ENCODE data around the gene STXBP1.
"Not testable (repeated sequence)": the region's sequence is repeated elsewhere in the genome, so short reads cannot be mapped to it uniquely, and the experiment has no call there.

STXBP1 gene

DNA sequence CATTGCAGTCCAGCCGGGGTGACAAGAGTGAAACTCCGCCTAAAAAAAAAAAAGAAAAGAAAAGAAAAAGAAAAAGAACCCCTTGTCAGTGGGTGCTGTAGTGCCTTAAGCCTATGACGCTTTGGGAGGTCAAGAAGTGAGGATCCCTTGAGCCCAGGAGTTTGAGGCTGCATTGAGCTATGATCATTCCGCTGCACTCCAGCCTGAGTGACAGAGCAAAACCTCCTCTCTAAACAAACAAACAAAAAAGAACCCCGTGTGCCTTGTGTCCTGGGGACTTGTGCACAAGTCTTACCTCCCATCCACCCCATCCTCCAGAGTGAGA, 33.5 kb upstream of the STXBP1 start:
- no peak for DNase-seq

DNA sequence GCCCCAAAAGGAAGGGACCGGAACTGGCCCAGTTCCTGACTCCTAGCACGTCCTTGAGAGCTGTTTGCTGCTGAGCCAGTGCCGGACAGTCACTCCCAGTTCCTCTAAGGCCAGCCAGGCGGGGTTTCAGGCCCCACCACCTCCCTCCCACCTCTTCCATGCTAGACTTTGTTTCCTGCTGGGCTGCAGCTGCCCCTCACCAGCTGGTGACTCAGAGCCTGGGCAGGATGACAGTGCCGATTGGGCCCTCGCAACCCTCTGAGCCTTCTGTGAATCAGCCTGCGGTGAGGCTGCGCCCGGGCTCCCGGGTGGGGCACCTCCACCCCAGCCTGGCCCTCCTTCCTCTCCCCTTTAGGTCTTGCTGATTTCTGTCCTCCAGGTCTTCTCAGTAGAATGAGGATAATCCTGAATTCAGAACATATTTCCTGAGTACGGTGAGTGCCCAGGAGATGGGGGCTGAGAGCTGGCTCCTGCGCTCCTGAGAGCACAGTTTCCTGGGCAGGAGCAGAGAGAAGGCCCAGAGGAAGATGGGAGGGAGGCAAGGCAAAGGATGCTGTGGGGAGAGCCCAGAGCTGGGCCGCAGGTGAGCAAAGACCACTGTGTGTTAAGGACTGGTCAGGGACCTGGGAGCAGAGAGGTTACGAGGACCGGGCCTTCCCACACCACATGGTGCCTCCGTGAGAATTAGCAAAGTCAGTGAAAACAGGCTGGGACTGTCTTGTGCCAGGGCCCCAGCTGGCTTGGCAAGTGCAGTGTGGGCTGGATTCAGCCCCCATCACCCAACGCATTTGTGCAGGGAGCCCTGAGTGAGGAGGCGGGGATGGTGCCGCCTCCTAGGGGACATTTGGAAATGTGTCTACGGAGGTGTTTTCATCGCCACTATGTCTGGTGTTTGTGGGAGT, 32.9 kb upstream of the STXBP1 start:
- peak; percentile 30 to 63 (median 48) for DNase-seq

DNA sequence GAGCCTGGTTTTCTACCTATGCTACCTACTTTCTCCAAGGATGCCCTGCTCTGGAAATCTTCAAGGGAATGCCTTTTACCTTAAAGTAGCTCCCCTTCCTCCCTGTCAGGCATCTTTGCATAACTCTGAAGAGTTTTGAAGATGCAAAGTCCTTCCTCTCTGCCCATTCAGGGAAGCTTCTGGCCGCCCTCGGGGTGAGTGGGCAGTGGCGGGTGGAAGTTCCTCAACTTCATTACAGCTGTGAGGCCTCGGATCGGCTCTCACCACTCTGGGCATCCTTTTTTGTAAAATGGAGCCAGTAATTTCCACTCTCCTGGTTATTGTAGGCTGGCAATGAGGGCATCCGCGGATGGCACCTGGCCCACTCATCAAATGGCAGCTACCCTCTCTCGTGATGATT, 31.7 kb upstream of the STXBP1 start:
- no peak for DNase-seq

DNA sequence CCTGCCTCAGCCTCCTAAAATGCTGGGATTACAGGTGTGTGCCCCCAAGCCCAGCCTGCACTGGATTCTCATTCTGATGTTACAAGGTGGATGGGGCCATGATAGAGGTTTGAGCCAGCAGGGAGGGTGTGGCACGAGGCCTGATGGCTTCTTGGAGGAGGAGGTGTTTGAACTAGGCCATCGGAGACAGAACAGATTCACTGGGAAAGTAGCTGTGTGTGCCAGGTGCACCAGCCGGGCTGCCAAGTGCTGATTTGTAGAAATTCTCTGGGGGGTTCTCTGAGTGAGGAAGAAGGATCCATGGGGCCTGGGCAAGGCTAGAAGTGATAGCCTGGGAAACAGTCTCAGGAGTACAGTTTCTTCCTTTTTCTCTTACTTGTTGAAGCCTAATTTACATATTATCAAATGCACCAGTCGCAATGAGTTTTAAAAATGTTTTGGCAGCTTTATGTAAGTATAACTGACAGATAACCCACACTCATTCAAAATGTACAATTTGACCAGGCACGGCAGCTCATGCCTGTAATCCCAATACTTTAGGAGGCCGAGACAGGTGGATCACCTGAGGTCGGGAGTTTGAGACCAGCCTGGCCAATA, 31.1 kb upstream of the STXBP1 start:
- DNase-seq, result no peak

DNA sequence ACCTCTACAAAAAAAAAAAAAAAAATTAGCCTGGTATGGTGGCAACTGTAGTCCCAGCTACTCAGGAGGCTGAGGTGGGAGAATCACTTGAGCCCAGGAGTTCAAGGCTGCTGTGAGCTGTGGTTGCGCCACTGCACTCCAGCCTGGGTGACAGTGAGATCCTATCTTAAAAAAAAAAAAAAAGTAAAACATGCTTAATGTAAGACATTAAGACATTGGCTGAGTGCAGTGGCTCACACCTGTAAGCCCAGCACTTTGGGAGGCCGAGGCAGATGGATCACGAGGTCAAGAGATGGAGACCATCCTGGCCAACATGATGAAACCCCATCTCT, 27.6 kb upstream of the STXBP1 start:
- not testable (repeated sequence) for DNase-seq

DNA sequence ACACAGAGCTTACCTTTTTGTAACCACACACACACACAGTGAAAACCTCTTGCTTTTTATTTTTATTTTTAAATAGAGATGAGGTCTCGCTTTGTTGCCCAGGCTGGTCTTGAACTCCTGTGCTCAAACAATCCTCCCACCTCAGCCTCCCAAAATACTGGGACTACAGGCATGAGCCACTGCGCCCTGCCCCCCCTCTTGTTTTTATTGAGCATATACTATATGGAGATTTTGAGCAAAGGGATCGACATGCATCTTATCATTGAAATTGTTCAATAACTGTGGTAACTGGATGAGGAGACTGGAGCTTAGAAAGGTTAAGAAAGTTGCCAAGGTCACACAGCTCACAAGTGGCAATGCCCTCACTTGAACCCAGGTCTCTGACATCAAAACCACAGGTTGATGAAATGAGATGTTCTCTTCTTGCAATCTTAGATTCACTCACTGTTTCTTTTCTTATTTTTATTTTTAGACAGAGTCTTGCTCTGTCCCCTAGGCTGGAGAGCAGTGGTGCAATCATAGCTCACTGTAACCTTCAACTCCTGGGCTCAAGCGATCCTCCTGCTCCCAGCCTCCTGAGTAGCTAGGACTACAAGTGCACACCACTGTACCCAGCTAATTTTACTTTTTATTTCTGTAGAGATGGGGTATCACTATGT, 26.8 kb upstream of the STXBP1 start:
- no peak for DNase-seq

DNA sequence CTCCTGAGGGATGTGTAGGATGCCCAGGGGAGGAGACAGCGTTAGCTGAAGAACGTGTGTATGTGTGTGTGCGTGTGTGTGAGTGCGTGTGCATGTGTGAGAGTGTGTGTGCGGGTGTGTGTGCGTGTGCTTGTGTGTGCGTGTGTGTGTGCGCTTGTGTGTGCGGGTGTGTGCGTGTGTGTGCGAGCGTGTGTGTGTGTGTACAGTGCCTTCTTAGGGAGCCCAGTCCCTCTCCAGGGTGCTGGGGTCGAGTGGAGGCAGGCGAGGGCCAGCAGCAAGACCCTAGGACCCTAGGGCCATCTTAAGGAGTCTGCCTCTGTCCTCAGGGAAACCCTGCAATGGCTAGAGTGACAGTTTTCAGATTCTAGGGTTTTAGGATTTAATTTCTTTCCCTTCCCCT, 26.0 kb upstream of the STXBP1 start:
- no peak for DNase-seq

DNA sequence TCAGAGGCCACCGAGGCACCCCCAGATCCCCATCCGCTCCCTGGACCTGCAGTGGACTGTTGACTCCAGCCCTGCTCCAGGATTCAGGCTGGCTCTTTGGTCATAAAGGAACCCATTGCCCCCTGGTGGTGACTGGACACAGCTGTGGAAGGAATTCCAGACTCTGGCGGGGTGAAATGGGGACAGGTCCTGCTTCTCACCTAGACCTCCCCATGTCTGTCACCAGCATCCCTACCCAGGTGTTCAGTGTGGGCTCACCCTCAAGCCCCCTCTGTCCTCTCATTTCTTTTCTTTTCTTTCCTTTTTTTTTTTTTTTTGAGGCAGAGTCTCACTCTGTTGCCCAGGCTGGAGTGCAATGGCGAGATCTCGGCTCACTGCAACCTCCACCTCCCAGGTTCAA, 25.5 kb upstream of the STXBP1 start:
- peak; percentile 28 to 35 (median 31) for DNase-seq

DNA sequence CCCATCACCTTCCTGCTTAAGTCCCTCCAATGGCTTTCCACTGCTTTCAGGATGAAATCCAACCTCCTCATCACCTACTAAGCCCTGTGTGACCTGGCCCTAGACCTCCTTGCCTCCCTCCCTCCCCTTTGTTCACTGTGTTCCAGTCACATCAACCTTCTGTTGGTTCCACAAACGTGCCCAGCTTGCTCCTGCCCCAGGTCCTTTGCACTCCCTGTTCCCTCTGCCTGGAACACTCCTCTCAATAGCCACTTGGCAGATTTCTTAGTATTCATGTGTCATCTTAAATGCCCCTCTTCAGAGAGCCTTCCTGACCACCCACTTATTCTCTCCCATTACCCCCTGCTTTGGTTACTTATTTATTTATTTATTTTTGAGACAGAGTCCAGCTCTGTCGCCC, 24.1 kb upstream of the STXBP1 start:
- no peak for DNase-seq

DNA sequence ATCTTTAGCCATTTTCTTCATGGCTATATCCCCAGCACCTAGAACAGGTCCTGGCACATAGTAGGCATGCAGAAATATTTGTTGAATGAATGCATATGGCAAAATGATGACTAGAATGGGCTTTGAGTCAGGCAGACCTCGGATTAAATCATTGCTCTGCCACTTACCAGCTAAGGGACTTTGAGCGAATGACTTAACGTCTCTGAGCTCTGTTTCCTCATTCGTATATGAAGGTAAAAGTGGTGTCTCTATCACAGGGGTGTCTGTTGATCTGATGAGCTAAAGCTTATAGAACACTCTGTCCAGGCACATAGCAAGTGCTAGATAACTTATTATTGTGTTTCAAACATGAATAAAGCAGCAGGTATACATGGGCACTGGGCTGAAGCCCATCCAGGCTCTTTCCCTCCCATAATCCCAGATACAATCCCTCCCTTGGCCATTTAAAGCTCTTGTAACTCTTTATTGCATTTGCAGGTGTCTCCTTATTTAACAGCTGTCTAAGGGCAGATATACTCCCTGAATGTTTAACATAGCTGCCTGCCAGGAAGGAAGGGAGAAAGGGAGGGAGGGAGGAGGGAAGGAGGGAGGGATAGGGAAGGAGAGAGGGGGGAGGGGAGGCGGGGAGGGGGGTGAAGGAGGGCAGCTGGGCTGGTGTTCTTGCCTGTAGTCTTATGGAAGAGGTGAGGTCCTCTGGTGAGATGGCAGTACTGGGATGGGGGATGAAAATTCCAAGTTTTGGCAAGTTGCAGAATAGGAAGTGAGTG, 23.2 kb upstream of the STXBP1 start:
- DNase-seq, result no peak

DNA sequence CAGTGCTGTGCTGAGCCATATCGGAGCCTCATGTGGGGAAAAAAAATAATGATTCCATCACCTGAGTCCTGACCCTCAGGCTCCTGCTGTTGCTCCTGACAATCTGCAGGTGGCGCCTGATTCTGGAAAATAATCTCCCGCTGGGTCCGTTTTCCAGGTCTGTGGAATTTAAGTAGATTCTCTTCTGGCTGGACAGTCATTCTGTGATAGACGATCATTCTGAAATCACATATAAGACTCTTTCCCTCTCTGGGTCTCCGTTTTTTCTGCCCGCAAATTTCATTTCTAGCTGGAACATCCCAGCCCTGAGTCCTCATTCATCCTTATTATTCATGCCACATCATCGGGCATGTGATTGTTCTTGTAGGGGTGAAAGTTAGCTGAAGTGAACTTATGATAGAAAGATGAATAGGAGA, 22.1 kb upstream of the STXBP1 start:
- DNase-seq, result no peak

DNA sequence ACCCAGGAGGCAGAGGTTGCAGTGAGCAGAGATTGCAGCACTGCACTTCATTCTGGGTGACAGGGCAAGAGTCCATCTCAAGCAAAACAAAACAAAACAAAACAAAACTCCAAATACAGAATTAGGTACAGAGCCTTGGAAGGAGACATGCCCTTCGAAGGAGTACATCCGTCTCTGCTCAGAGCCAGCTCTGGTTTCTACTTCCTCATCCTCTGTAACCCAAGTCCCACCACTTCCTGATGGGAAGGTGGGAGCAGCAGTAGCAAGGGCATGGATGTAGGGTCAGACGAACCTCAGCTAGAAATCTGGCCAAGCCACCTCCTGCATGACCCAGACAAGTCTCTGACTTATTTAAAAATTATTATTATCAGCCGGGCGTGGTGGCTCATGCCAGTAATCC, 16.5 kb upstream of the STXBP1 start:
- no peak for DNase-seq

DNA sequence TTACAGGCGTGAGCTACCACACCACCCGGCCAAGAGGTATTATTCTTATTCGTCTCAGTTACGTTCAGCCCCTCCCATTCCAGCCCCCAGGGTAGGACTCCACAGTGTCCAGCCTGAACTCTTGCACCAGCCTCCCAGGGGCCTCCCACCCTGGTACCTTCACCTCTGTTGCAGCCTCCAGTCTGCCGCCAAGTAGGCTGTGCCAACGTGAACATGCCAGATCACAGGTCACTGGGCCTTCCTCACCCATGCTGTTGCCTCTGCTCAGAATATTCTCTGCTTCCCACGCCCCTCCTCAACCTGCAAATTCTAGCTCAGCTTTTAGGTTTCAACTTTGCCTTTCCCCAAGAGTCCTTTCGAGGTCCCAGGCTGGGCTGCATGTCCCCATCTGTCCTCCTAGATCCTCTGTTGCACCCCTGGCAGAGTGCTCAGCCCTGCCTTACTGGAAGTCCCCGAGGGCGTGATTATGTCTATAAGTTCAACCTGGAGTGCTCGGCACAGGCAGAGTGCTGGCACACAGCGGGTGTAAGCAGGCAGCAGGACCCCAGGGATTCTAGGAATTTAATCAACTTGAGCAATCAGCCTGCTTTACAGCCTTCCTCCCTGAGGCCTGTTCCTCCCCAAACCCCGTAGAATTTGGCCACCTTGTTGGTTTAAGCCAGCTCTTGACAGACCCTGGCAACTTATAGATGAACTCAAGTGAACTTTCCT, 13.1 kb upstream of the STXBP1 start:
- no peak for DNase-seq

DNA sequence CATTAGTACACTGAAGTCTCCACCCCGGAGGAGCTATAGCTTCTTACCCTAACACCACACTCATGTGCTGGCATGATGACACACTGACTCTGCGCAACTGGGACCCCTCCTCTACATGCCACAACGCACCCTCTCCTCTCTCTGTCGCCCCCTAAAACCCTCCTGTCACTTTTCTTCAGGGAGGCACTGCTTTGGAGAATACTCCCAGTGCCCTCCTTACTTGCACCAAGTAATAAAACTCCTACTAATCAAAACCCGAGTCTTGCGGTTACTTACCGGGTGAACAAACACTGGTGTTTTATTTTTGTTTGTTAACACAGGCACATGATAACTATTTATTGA, 12.6 kb upstream of the STXBP1 start:
- no peak for DNase-seq

DNA sequence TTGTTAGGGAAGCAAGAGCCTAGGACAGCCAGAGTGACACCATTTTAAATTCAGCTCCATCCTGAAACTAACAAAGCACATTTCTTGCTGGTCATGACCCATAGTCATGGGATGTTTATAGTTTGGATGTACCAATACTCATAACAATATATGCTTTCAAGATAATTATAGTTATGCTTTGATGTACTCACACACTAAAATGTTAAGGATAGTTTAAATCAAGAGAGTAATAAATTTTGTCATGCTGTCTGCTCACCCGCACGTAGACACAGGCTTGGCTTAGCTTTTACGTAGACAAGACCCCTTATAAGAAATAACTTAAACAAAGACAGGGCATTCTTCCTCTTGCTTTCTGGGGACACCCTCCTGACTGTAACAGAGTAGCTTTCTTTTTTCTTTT, 8.9 kb upstream of the STXBP1 start:
- no peak for DNase-seq

DNA sequence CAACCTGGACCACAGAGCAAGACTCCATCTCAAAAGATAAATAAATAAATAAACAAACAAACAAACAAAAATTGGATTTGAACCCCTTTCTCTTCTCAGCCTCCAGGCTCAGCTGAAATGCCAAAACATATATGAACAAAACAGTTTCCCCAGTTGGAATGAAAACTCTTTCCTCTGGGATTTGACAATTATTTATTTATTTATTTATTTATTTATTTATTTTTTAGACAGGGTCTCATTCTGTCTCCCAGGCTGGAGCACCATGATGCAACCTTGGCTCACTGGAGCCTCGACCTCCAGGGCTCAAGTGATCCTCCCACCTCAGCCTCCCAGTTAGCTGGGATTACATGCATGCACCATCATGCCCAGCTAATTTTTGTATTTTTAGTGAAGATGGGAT, 6.0 kb upstream of the STXBP1 start:
- DNase-seq, result no peak

DNA sequence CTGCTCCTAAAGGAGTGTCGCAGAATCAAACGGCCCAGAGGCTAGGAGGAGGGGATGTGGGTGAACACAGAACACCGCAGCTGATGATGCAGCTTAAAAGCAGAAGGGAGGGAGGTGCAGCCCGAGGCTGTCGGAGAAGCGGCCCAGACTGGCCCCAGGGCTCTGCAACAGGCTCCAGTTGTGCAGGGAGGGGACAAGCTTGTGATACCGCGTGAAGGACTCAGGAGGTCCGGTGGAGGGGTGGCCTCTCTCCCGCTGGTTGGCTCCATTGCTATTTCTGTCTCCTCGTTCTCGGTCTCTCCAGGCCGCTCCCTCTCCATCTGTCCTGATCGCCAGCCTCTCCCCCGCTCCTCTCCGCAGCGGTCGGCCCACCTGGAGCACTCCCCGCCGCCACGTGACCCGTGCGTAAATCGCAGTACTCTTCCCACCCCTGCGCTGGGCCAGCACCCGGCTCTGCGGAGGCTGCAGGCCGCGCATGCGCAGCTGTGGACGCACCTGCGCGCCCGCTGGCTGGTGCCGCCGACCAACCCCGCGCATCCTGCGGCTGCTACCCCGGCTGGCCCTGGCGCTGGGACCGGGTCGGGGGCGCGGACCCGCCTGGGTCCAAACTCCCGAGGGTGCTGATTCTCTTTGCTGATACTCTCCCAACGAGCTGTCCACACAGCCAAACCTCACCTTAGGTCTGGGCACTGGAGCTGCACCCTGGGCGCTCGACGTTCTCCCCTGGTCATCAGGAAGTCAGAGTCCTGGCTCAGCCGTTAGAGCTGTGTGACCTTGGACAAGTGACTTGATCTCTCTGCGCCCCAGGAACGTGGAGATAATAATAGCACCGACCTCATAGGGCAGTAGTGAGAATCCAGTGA, 3.7 kb upstream of the STXBP1 start:
- peak; percentile 44 to 55 (median 50) for DNase-seq

DNA sequence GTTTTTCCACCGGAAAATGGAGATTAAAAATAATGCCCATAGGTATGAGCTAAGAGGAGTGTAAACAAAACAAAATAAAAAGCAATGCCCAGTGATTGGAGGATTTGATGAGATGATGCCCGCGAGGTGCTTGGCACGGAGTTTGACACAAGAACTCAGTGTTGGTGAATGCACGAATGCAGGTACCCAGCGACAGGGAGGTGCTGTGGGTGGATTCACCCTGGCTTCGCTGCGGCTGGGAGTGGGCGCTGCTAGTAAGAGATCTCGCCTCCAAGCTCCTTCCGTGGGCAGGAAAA, 526 bp upstream of the STXBP1 start:
- no peak for DNase-seq

DNA sequence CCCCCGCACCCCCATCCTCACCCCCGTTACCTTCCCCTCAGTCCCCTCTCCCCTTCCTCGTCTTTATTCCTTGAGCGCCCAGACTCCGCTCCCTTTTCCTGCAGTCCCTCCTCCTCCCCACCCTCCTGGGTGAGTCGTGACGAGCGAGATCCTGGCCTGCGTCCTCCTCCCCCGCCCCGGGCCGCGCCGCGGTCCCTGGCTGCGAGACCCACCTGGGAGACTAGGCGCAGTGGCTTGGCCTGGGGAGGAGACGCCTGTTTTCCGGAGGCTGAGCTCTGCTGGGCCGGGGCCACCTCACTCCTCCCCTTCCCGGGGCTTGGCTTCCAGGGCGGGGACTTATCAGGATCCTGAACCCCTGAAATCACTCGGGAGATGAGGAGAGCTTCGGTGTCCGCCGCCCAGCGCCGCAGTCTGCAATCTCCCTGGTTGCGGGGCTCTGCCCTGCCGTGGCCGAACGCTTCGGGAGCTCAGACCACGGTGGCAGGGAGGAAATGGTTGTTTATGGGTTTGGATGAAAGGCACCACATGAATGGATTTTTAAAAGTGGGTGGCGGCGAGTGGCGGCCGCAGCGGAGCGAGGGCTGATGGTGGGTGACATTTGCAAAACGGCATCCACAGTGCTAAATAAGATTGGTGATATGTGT, 984 bp downstream of the STXBP1 start:
- DNase-seq, result no peak

DNA sequence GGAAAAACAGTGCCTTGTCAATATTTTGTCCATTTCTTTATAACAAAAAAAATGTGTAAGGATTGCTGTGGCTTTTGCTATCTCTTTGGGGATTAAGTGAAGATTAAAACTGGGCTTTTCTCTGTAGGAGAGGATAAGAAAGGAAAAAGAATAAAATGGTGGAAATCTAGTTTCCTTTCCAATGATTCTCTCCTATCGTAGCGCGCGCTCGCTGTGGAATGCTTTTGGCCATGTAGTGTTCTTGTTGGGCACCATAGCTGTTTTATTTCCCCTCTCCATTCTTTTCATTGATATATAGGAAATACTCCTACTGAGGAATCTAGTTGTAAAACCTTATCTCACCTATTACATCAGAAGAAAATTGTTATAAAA, 1.5 kb downstream of the STXBP1 start:
- DNase-seq, result no peak

DNA sequence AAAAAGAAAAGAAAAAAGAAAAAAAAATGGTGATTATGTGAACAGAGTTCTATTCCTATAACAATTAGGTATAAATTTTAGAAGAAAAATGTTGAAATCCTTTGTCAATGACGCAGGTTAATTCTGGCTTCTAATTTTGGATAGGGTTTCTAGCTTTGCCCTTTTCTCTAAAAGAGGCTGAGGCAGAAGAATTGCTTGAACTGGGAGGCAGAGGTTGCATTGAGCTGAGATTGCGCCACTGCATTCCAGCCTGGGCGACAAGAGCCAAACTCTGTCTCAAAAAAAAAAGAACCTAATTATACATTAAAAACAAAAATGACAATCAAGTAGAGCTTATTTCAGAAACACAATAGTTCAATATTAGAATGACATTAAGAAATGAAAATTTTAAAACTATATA, 2.9 kb downstream of the STXBP1 start:
- DNase-seq, result no peak
